Measurements from ENCODE around the gene NPBWR2.

DNA sequence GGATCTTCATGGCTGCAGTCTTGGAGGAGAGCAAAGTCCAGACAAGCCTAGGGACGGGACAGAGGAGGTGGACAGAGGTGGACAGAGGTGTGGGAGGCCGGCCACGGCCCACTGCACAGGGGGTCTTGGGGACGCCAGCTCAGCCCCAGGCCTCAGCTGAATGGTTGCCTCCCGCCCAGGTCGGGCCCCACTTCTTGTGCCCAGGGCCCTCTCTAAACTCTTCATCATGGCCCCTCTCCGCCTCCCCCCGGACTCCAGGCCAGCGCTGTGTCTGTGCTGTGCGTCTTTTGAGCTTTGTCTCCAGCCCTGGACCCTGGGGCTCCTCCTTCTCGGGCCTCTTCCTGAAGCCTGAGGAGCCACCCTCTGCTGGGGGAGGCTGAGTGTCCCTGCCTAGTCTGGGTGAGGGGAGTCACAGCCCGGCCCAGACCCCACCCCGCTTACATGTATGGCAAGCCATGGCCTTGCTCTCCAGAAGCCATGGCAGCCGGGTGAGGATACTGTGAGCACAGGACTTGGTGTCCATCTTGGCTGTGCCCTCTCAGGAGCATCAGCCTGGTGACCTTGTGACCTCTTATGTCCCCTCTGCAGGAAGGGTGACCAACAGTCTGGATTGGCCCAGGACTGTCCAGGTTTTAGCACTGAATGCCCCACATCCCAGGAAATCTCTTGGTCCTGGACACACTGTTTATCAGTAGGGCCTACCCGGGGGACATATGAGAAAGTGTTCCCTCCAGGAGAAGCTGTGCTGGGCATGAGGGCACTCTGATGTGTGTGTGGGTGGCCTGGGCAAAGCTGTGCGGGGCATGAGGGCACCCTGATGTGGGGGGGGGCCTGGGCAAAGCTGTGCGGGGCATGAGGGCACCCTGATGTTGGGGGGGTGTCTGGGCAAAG is 9.4 kb upstream of the NPBWR2 start:
- TF ChIP-seq, protein P1, sequence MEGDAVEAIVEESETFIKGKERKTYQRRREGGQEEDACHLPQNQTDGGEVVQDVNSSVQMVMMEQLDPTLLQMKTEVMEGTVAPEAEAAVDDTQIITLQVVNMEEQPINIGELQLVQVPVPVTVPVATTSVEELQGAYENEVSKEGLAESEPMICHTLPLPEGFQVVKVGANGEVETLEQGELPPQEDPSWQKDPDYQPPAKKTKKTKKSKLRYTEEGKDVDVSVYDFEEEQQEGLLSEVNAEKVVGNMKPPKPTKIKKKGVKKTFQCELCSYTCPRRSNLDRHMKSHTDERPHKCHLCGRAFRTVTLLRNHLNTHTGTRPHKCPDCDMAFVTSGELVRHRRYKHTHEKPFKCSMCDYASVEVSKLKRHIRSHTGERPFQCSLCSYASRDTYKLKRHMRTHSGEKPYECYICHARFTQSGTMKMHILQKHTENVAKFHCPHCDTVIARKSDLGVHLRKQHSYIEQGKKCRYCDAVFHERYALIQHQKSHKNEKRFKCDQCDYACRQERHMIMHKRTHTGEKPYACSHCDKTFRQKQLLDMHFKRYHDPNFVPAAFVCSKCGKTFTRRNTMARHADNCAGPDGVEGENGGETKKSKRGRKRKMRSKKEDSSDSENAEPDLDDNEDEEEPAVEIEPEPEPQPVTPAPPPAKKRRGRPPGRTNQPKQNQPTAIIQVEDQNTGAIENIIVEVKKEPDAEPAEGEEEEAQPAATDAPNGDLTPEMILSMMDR (conservative IDR thresholded peaks at IDR 0.05; ENCODE audit: low read depth in 2 of 2): no peak
- TF ChIP-seq POLR2AphosphoS5 (IDR thresholded peaks at IDR 0.05; ENCODE audit: low read depth): no peak
- TF ChIP-seq EZH2 (IDR thresholded peaks at IDR 0.05; ENCODE audit: low read depth, unreplicated experiment): no peak
- no peak for TF ChIP-seq EZH2phosphoT487 (IDR thresholded peaks at IDR 0.05; ENCODE audit: unreplicated experiment)
- TF ChIP-seq JUNB (IDR thresholded peaks at IDR 0.05; ENCODE audit: unreplicated experiment): no peak
- TF ChIP-seq CREB1 (CRISPR knock-in tag; IDR thresholded peaks at IDR 0.05; ENCODE audit: low read depth): no peak
- no peak for TF ChIP-seq STAT1 (IDR thresholded peaks at IDR 0.05; ENCODE audit: unreplicated experiment)

Data from GM23338 (cell line).